Activated CD4-positive, alpha-beta T cell treated with anti-CD3 and anti-CD28 coated beads, Interleukin-2, amount 50 U/mL, for 1 hour (primary cell): Measurements from ENCODE around the gene TSSC4.

Source experiments
- DNase-seq: peaks from one replicate; pipeline ENCODE4 v3.0.0-alpha.2; 2020

TSSC4 gene

GRCh38 chr11:2420502-2421225 lies 20.1 kb downstream of the TSSC4 start:
- DNase-seq = peak; percentile 72

DNA sequence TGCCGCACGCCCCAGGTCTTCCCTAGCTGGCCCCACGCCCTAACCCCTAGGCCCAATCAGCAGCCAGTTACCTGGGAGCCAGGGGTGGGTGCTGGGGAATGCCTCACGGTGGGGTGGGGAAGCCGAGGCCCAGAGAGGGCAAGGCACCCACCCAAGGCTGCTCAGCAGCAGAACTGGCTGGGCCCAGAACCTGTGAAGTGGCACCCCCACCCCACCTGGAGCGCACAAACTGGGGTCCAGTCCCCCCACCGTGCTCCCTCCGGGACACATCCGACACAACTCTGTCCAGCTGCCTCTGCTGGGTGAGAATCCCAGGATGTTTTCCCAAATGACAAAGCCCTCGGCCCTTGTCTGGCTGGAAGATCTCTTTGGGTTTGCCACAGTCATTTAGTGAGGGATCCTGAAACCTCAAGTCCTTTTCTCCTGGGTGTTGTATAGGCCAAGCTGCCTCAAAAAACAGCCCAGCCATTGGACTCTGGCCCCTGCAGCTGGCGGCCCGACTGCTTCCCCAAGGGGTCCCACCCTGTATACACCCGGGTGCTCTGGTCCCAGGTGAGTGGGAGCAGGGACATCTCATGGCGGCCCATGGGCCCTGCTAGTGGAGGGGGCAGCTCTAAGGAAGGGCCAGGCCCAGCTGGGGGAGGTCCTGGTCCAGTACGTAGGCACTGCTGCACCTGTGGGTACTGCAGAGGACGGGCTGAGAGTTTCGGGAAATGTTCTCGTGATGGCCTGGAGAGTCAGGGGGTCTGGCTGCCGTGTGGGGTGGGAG lies 20.9 kb downstream of the TSSC4 start:
- DNase-seq = no peak

DNA sequence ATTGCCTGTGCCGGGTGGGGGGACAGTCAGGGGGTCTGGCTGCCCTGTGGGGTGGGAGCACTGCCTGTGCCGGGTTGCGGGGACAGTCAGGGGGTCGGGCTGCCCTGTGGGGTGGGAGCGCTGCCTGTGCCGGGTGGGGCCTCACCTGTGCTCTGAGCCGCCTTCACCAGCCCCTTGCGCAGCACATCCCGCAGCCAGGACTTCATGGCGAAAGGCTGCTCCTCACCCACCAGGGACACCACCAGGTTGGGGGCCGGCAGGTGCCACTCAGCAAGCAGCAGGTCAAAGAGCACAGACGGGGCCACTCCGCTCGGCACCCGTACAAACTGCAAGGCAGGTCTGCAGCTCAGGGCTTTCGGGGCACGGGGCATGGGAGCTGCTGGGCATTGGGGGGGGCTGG lies 21.4 kb downstream of the TSSC4 start:
- no peak for DNase-seq

DNA sequence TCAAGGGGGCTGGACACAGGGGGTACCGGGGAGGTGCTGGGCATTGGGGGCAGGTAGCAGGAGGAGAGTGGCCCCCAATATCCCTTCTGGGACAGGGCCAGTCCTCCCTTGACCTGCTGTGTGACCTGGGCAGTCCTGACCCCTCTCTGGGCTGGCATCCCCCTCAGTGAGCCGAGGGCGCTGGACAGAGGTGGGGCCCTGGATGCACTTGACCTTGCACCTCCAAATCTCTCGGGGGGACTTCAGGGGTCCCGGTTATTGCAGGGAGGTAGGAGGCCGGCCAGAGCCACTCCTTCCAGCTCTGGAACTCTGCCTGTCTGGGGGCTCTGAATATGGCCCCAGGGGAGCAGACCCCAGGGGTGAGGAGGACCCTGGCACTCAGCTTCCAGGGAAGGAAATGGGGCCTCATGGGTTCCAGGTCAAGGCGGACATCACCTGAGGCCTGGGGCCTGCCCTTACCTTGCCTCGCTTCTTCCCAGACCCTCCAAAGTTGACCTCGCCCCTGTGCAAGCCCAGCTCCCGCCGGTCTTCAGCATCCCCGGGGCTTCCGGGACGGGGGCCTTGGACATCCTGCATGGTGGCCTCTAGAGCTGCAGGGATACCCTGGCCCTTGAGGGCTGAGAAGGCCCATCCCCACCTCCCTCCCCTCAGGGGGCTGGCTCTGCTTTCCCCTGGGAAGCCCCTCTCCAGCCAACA lies 22.1 kb downstream of the TSSC4 start:
- DNase-seq = no peak

GRCh38 chr11:2423157-2424025 lies 22.8 kb downstream of the TSSC4 start:
- DNase-seq = no peak

DNA sequence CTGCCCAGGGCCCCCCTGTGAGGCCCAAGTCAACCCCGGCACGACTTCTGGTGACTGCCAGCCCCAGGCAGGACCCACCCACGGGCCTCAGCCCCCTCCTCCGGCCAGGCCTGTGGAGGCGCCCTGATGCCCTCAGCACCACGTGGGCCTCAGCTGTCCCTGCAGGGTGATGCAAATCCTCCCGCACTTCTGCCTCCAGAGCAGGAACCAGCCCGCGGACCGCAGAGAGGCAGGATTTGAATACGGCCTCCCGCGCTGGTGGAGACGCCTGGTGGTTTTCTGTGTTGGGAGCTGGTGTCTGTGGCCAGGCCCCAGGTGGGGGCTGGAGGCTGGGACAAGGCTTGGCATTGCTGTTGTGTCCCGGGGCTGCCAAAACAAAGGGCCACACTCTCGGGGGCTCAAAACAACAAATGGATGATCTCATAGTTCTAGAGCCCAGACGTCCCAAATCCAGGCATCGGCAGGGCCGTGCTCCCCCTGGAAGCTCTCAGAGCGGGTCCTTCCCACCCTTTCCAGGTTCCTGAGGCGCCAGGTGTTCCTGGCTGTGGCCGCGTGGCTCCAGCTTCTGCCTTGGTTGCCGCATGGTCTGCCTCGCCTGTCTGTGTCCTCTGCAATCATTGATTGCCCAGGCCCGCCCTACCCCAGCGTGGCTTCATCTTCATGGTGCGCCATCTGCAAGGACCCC lies 24.4 kb downstream of the TSSC4 start:
- no peak for DNase-seq

DNA sequence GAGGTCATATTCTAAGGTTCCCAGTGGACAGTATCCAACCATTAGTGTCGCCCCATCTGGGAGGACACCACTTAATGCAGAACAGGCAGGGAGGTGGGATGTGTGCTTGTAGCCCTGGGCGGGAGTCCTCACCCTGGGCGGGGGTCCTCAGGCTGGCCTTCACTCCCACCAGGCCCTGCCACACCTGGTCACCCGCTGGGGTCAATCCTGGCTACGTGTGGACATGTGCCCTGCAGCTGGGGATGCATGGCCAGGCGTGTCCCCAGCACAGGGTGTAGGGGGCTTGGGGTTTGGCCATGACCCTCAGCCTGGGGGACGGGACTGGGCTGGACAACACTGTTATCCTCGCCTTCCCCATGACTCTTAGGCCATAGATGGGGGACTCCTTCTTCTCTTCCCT lies 25.0 kb downstream of the TSSC4 start:
- no peak for DNase-seq

DNA sequence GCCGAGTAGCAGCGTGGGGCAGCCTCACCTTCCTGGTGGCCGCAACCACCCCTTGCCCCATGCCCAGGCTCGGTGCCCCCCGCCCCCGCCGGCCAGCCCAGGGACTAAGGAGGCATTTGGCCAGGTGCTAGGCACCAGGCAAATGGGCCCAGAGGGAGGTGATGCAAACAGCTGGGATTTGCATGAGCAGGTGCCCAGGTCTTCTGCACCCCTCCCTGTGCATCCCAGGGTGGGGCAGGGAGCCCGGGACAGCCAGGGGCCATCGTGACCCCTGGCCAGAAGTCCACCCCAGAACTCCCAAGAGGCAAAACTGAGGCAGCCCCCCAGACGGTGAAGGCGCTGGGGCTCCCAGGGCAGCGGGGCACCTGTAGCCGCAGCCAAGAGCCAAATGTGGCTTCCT lies 25.7 kb downstream of the TSSC4 start:
- DNase-seq = no peak

DNA sequence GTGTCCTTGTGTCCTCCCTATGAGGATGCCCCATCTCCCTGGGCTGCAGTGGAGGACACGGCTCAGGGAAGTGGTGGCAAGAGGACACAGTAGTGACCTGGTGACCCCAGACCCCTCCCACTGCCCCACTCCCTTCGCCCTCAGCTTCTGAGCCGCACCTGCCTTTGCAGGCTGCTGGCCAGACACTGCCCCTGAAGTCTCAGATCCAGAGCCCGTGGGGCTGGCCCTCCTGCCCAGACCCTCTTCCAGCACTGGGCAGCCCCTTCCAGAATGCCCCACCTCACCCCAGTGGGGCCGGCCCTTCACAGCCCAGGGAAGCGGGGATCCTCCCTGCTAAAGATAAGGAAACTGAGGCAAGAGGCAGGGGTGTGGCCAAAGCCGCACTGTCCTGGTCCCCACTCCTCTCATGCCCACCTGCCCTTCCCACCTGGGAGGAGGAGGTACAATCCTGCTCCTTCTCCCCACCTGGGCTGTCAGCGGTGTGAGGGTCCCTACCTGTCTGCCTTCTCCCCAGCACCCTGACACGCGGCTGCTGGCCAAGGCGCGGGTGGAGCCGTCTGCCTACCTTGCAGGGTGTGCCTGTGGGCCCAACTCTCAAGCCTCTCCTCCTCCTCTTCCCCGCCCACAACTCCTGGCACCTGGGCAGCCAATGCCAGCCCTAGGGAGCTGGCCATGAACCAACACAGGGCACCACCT lies 26.4 kb downstream of the TSSC4 start:
- DNase-seq = no peak

- no peak for DNase-seq
These were observed 27.3 kb downstream of the TSSC4 start for GRCh38 chr11:2427721-2428321.

DNA sequence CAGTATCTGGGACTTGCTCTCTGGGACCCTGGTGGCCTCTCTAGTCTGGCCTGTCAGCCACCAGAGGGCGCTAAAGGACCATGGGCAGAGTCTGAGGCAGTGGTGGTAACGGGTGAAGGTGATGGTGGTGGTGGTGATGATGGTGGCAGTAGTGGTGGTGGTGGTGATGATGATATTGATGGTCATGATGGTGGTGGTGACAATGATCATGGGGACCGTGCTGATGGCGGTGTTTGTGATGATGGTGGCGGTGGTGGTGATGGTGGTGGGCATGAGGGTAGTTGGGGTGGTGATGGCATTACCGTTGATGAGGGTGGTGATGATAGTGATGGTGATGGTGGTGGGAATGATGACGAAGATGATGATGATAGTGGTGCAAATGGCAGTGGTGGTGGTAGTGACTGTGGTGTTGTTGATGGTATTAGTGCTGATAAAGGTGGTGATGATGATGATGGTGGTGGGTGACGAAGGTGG lies 27.8 kb downstream of the TSSC4 start:
- DNase-seq = peak; percentile 91

- no peak for DNase-seq
These were observed 30.8 kb downstream of the TSSC4 start for GRCh38 chr11:2431395-2431794.

DNA sequence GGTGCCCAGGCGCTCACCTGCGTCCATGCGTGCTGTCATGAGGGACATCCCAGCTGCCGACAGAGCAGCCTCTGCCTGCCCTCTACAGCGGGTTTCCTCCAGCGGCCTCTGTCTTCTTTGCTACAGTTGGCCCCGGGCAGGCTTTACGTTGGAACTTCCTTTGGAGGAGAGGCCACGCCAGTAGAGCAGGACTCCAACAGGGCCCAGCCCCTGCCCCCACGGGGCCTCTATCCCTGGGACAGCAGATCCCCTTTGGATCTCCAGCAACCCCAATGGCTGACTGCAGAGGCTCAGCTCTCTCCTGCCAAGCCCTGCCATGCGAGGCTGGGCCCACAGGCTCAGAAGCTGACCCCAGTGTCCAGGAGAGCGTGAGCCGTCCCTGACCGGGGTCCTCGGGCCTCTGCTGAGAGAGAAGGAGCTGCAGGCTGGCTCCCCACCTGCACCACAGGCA lies 31.6 kb downstream of the TSSC4 start:
- DNase-seq = no peak

DNA sequence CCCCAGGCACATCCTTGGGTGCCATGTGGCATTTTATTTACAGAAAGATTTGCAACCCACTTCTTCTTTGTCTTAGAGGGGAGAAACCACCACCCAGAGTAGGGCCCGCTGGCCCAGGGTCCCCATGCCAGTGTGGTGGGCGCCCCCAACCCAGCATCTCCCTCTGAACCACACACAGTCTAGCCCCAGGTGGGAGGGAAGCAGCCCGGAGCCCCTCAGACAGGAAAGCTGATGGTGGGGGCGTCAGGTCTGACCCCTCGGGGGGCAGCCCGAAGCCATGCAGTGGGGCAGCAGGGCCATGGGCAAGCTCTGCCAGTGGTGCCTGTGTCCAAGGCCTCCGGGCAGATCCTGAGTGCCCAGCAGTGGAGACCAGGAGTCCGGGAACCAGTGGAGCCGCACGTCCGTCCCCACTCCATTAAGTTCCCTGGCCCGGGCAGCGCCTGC lies 32.1 kb downstream of the TSSC4 start:
- no peak for DNase-seq

GRCh38 chr11:2433106-2433925 lies 32.8 kb downstream of the TSSC4 start:
- DNase-seq = no peak

DNA sequence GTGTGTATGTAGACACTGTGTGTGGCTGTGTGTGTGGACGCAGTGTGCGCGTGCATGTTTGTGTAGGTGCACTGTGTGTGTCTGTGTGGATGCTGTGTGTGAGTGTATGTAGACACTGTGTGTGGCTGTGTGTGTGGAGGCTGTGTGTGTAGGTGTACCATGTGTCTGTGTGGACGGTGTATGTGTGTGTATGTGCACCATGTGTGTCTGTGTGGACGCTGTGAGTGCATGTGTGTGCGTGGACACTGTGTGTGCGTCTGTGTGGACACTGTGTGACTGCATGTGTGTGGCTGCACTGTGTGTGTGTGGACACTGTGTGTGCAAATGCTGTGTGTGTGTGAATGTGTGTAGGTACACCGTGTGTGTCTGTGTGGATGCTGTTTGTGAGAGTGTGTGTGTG lies 33.5 kb downstream of the TSSC4 start:
- no peak for DNase-seq

- DNase-seq = no peak
These were observed 34.1 kb downstream of the TSSC4 start for GRCh38 chr11:2434506-2435255.

GRCh38 chr11:2435288-2436012 lies 34.9 kb downstream of the TSSC4 start:
- DNase-seq = no peak
